LNCaP clone FGC (cell line): ENCODE data around the gene SCRN1.
A peak's percentile ranks its signal among the peaks of the same experiment; 100 is the strongest.

Source experiments
- DNase-seq: peaks from one replicate; pipeline ENCODE4 v3.0.0-alpha.2; 2011; ENCODE audit warnings: low read depth
- H3K4me3 ChIP-seq: 2 replicates; pipeline ENCODE4 v1.5.1; 2011; ENCODE audit warnings: mild to moderate bottlenecking, low read depth, low read length, control low read depth
- TF ChIP-seq, protein P1 (sequence below): IDR thresholded peaks from 2 replicates; pipeline ENCODE4 v1.5.1; 2012; ENCODE audit warnings: mild to moderate bottlenecking; ENCODE audit not compliant: control insufficient read depth, insufficient read depth; ENCODE audit errors: extremely low read depth

The SCRN1 gene

GRCh38 chr7:29878081-29878688 is 111.4 kb downstream of the SCRN1 start:
- no peak overlapping the region for H3K4me3 ChIP-seq
- DNase-seq, result peak; percentile 32
- TF ChIP-seq, protein P1, sequence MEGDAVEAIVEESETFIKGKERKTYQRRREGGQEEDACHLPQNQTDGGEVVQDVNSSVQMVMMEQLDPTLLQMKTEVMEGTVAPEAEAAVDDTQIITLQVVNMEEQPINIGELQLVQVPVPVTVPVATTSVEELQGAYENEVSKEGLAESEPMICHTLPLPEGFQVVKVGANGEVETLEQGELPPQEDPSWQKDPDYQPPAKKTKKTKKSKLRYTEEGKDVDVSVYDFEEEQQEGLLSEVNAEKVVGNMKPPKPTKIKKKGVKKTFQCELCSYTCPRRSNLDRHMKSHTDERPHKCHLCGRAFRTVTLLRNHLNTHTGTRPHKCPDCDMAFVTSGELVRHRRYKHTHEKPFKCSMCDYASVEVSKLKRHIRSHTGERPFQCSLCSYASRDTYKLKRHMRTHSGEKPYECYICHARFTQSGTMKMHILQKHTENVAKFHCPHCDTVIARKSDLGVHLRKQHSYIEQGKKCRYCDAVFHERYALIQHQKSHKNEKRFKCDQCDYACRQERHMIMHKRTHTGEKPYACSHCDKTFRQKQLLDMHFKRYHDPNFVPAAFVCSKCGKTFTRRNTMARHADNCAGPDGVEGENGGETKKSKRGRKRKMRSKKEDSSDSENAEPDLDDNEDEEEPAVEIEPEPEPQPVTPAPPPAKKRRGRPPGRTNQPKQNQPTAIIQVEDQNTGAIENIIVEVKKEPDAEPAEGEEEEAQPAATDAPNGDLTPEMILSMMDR, result peak; percentile 58

- DNase-seq, result no peak
- TF ChIP-seq, protein P1, result no peak
- H3K4me3 ChIP-seq, result no peak overlapping the region
These were observed 112.4 kb downstream of the SCRN1 start for GRCh38 chr7:29877196-29877595.

- H3K4me3 ChIP-seq, result no peak overlapping the region
- DNase-seq, result no peak
- TF ChIP-seq, protein P1, result no peak
These were observed 113.9 kb downstream of the SCRN1 start for GRCh38 chr7:29875741-29876140.

DNA sequence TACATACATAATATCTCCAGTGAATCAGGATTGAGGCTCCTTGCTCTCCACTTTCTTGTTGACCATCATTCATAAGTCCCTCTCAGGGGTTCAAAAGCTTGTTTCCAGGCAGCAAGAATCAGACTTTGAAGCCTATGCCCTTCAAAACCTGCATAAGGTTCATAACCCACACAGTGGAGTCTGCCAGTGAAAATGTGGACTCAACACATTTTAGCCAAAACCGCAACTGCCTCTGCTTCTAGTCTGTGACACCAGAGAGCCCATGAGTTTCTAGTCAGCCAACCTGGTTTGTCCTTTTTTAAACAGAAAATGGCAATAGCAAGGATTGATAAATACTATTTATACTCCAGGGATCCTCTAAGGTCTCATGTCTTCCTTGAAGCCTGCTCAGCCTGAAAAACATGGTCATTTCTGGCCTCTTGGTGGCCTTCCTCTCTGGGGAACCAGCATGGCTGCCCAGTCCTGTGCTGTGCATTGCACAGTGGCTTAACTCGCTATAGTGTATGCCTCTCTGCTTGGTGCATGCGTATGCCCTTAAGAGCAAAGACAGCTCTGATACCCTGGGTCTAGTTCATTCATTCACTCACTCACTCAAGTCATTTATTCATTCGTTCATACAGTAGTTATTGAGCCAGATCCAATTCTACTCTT is 115.8 kb downstream of the SCRN1 start:
- TF ChIP-seq, protein P1, result no peak
- DNase-seq, result no peak

GRCh38 chr7:29871787-29872398 is 117.7 kb downstream of the SCRN1 start:
- H3K4me3 ChIP-seq, result no peak overlapping the region
- TF ChIP-seq, protein P1, result no peak
- DNase-seq, result no peak

More for the DNA sequence above, 115.8 kb downstream of the SCRN1 start:
- H3K4me3 ChIP-seq, result no peak overlapping the region
